GM12891 (cell line): ENCODE results near the gene MAD1L1.

Experiments used
- POLR2A ChIP-seq: IDR thresholded peaks from 2 replicates; pipeline ENCODE4 v1.6.1; 2011; ENCODE audit warnings: low read depth, low read length, control low read depth
- POLR2AphosphoS5 ChIP-seq: IDR thresholded peaks from 2 replicates; pipeline ENCODE4 v1.6.1; 2011; ENCODE audit warnings: low read depth, low read length, control low read depth
- POU2F2 ChIP-seq: IDR thresholded peaks from 2 replicates; pipeline ENCODE4 v1.6.1; 2011; ENCODE audit warnings: low read depth, mild to moderate bottlenecking, control low read depth, low read length, moderate library complexity
- SPI1 ChIP-seq: IDR thresholded peaks from 2 replicates; pipeline ENCODE4 v1.6.1; 2011; ENCODE audit warnings: low read depth, low read length, control low read depth
- TAF1 ChIP-seq: IDR thresholded peaks from 2 replicates; pipeline ENCODE4 v1.6.1; 2011; ENCODE audit warnings: low read depth, low read length, control low read depth

GRCh38 chr7:2241580-2242540 is 9.1 kb upstream of the MAD1L1 start, which contains the start of the genes MRM2 and NUDT1:
- TF ChIP-seq POU2F2 (peak; percentile 51), POLR2AphosphoS5 (peak; percentile 91), SPI1 (no peak), POLR2A (peak; percentile 89), TAF1 (peak; percentile 96)
